HG02763 (cell line): Measurements from ENCODE around the gene FPR1.
"Not testable (repeated sequence)": the region's sequence is repeated elsewhere in the genome, so short reads cannot be mapped to it uniquely, and the experiment has no call there.

Experiments
- ATAC-seq: cut with Tn5 transposase; IDR thresholded peaks from one replicate; pipeline ENCODE4 v1.9.1; 2021; ENCODE audit warnings: mild to moderate bottlenecking, moderate library complexity; ENCODE audit not compliant: unreplicated experiment

Gene FPR1

GRCh38 chr19:51780270-51780669 is 28.6 kb upstream of the FPR1 start:
- no peak for ATAC-seq

- ATAC-seq = no peak
Observed at GRCh38 chr19:51779703-51780102, 28.0 kb upstream of the FPR1 start.

GRCh38 chr19:51779181-51779580 is 27.5 kb upstream of the FPR1 start:
- ATAC-seq = no peak

GRCh38 chr19:51777570-51778462 is 26.1 kb upstream of the FPR1 start:
- no peak for ATAC-seq

- not testable (repeated sequence) for ATAC-seq
Observed at GRCh38 chr19:51776561-51776960, 24.9 kb upstream of the FPR1 start.

- no peak for ATAC-seq
Observed at GRCh38 chr19:51772977-51773376, 21.3 kb upstream of the FPR1 start.

- ATAC-seq = no peak
Observed at GRCh38 chr19:51771376-51772130, 19.9 kb upstream of the FPR1 start.

GRCh38 chr19:51766461-51766860 is 14.8 kb upstream of the FPR1 start:
- ATAC-seq = no peak

- no peak for ATAC-seq
Observed at GRCh38 chr19:51765086-51765485, 13.4 kb upstream of the FPR1 start.

- no peak for ATAC-seq
Observed at GRCh38 chr19:51761696-51762095, 10.0 kb upstream of the FPR1 start.

- no peak for ATAC-seq
Observed at GRCh38 chr19:51760697-51761356, 9.1 kb upstream of the FPR1 start, which contains the start of gene FPR2. Gene FPR2, plus strand, starts transcription at chr19:51761180. Its CDS starts 7,479 bp downstream, at chr19:51768659.

- ATAC-seq = no peak
Observed at GRCh38 chr19:51755571-51755970, 3.9 kb upstream of the FPR1 start.

- ATAC-seq = no peak
Observed at GRCh38 chr19:51754770-51755169, 3.1 kb upstream of the FPR1 start.

GRCh38 chr19:51754109-51754508 is 2.4 kb upstream of the FPR1 start:
- no peak for ATAC-seq

- ATAC-seq = no peak
Observed at GRCh38 chr19:51750400-51751094, 1.1 kb downstream of the FPR1 start.

GRCh38 chr19:51749979-51750378 is 1.7 kb downstream of the FPR1 start:
- no peak for ATAC-seq

GRCh38 chr19:51746731-51747130 is 4.9 kb downstream of the FPR1 start:
- ATAC-seq = no peak

- ATAC-seq = no peak
Observed at GRCh38 chr19:51743405-51743804, 8.3 kb downstream of the FPR1 start.

- no peak for ATAC-seq
Observed at GRCh38 chr19:51742789-51743188, 8.9 kb downstream of the FPR1 start.

- ATAC-seq = no peak
Observed at GRCh38 chr19:51740356-51740755, 11.3 kb downstream of the FPR1 start.
